ENCODE data around the gene C17orf58.

DNA sequence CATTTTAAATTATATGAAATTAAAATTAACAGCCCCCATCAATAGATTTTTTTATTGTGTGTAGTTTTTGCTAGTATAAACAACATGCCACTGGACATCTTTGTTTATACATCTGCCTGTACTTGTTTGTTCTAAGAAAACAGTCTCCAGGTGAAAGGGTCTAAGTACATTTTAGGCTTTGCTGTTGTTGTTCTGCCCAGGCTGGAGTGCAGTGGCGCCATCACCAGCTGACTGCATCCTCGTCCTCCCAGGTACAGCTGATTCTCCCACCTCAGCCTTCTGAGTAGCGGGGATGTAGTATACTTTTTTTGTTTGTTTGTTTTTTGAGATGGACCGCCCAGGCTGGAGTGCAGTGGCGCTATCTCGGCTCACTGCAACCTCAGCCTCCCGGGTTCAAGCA is 25.5 kb downstream of the C17orf58 start:
- TF ChIP-seq GATA2 (IDR thresholded peaks at IDR 0.05; ENCODE audit: low read depth, low read length) (no peak), GATA3 (IDR thresholded peaks at IDR 0.05; ENCODE audit: low read depth, low read length) (no peak)

All from SH-SY5Y (cell line).